SK-N-SH treated with all-trans-retinoic acid at 6 μM for 48 hours (cell line): Measurements from ENCODE around the gene KRTAP1-5.

Source experiments
- ATAC-seq: fragments of 200-7000 bp; cut with Tn5 transposase; 3 replicates; pipeline ENCODE4 v1.9.1; 2020; ENCODE audit warnings: mild to moderate bottlenecking, moderate library complexity
- ARNTL ChIP-seq: fragments of 450-650 bp; formaldehyde crosslinking; IDR thresholded peaks from 2 replicates; pipeline ENCODE4 v1.5.0; 2020; ENCODE audit warnings: low read depth, mild to moderate bottlenecking, moderate library complexity, borderline replicate concordance
- BACH2 ChIP-seq: fragments of 250-450 bp; sonication (Bioruptor Pico); IDR thresholded peaks from 2 replicates; pipeline ENCODE4 v1.9.0; 2021; ENCODE audit warnings: mild to moderate bottlenecking, borderline replicate concordance
- CREB5 ChIP-seq: fragments of 250-450 bp; sonication (Bioruptor Pico); IDR thresholded peaks from 2 replicates; pipeline ENCODE4 v1.5.1; 2020; ENCODE audit warnings: low read depth, mild to moderate bottlenecking, moderate library complexity
- CSDC2 ChIP-seq: fragments of 250-450 bp; sonication (Bioruptor Pico); IDR thresholded peaks from 2 replicates; pipeline ENCODE4 v1.5.0; 2020; ENCODE audit warnings: mild to moderate bottlenecking, moderate library complexity
- CSRNP3 ChIP-seq: fragments of 250-450 bp; sonication (Bioruptor Pico); IDR thresholded peaks from 2 replicates; pipeline ENCODE4 v1.5.1; 2021; ENCODE audit warnings: mild to moderate bottlenecking, moderate library complexity
- ESRRG ChIP-seq: fragments of 250-450 bp; sonication (Bioruptor Pico); IDR thresholded peaks from 2 replicates; pipeline ENCODE4 v1.6.1; 2021; ENCODE audit warnings: mild to moderate bottlenecking
- GLIS3 ChIP-seq: fragments of 250-450 bp; sonication (Bioruptor Pico); IDR thresholded peaks from 2 replicates; pipeline ENCODE4 v1.5.0; 2020; ENCODE audit warnings: mild to moderate bottlenecking, moderate library complexity
- ISL1 ChIP-seq: fragments of 250-450 bp; sonication (Bioruptor Pico); IDR thresholded peaks from 2 replicates; pipeline ENCODE4 v2.1.2; 2022; ENCODE audit warnings: mild to moderate bottlenecking, moderate library complexity
- OSR1 ChIP-seq: fragments of 250-450 bp; sonication (Bioruptor Pico); IDR thresholded peaks from 2 replicates; pipeline ENCODE4 v1.8.0; 2022; ENCODE audit warnings: moderate library complexity, mild to moderate bottlenecking, inconsistent platforms
- PATZ1 ChIP-seq: fragments of 250-450 bp; sonication (Bioruptor Pico); IDR thresholded peaks from 2 replicates; pipeline ENCODE4 v1.8.0; 2020; ENCODE audit warnings: mild to moderate bottlenecking, moderate library complexity, borderline replicate concordance
- POU6F1 ChIP-seq: fragments of 250-450 bp; sonication (Bioruptor Pico); IDR thresholded peaks from 2 replicates; pipeline ENCODE4 v1.8.0; 2021; ENCODE audit warnings: low read depth, mild to moderate bottlenecking, moderate library complexity, borderline replicate concordance
- PPARA ChIP-seq: fragments of 250-450 bp; sonication (Bioruptor Pico); IDR thresholded peaks from 2 replicates; pipeline ENCODE4 v1.5.0; 2020; ENCODE audit warnings: mild to moderate bottlenecking, borderline replicate concordance
- RARB ChIP-seq: fragments of 250-450 bp; sonication (Bioruptor Pico); IDR thresholded peaks from 2 replicates; pipeline ENCODE4 v1.8.0; 2021; ENCODE audit warnings: mild to moderate bottlenecking, moderate library complexity
- SNAI2 ChIP-seq: fragments of 250-450 bp; sonication (Bioruptor Pico); IDR thresholded peaks from 2 replicates; pipeline ENCODE4 v1.5.0; 2020; ENCODE audit warnings: mild to moderate bottlenecking, moderate library complexity
- TCF4 ChIP-seq: fragments of 250-450 bp; sonication (Bioruptor Pico); IDR thresholded peaks from 2 replicates; pipeline ENCODE4 v1.8.0; 2021; ENCODE audit warnings: mild to moderate bottlenecking, moderate library complexity, borderline replicate concordance
- TOX ChIP-seq: fragments of 250-450 bp; sonication (Bioruptor Pico); IDR thresholded peaks from 2 replicates; pipeline ENCODE4 v1.8.0; 2021; ENCODE audit warnings: mild to moderate bottlenecking, moderate library complexity, borderline replicate concordance
- TSHZ2 ChIP-seq: fragments of 250-450 bp; sonication (Bioruptor Pico); IDR thresholded peaks from 2 replicates; pipeline ENCODE4 v1.5.0; 2020; ENCODE audit warnings: mild to moderate bottlenecking, moderate library complexity
- ZC3H10 ChIP-seq: fragments of 250-450 bp; sonication (Bioruptor Pico); IDR thresholded peaks from 2 replicates; pipeline ENCODE4 v1.5.1; 2021; ENCODE audit warnings: mild to moderate bottlenecking, moderate library complexity
- ZFP3 ChIP-seq: fragments of 250-450 bp; sonication (Bioruptor Pico); IDR thresholded peaks from 2 replicates; pipeline ENCODE4 v1.5.0; 2020; ENCODE audit warnings: mild to moderate bottlenecking, moderate library complexity
- ZFP30 ChIP-seq: fragments of 450-650 bp; formaldehyde crosslinking; IDR thresholded peaks from 2 replicates; pipeline ENCODE4 v1.5.0; 2022; ENCODE audit warnings: mild to moderate bottlenecking, moderate library complexity
- ZNF565 ChIP-seq: fragments of 450-650 bp; formaldehyde crosslinking; conservative IDR thresholded peaks from 2 replicates; pipeline ENCODE4 v1.5.0; 2020; ENCODE audit warnings: low read depth, mild to moderate bottlenecking, moderate library complexity
- ZNF70 ChIP-seq: fragments of 450-650 bp; formaldehyde crosslinking; IDR thresholded peaks from 2 replicates; pipeline ENCODE4 v1.5.0; 2020; ENCODE audit warnings: mild to moderate bottlenecking, moderate library complexity
- ZNF8 ChIP-seq: fragments of 450-650 bp; formaldehyde crosslinking; IDR thresholded peaks from 2 replicates; pipeline ENCODE4 v1.5.0; 2020; ENCODE audit warnings: mild to moderate bottlenecking, moderate library complexity

KRTAP1-5 gene

GRCh38 chr17:41013606-41014005 lies 13.4 kb downstream of the KRTAP1-5 start:
- ATAC-seq, result no peak
- TF ChIP-seq GLIS3 (CRISPR knock-in tag) (no peak), ZNF565 (CRISPR knock-in tag) (no peak), ZNF70 (CRISPR knock-in tag) (no peak), ZFP3 (no peak), PPARA (CRISPR knock-in tag) (no peak), ZNF8 (no peak), ZC3H10 (CRISPR knock-in tag) (no peak), PATZ1 (CRISPR knock-in tag) (no peak), ESRRG (no peak), ARNTL (no peak), SNAI2 (CRISPR knock-in tag) (no peak), TSHZ2 (CRISPR knock-in tag) (no peak), ZFP30 (CRISPR knock-in tag) (no peak), POU6F1 (CRISPR knock-in tag) (no peak), RARB (CRISPR knock-in tag) (no peak), TCF4 (CRISPR knock-in tag) (no peak), OSR1 (CRISPR knock-in tag) (no peak), CREB5 (CRISPR knock-in tag) (no peak)

- no peak for TF ChIP-seq ZFP30 (CRISPR knock-in tag)
- no peak for TF ChIP-seq ARNTL
- no peak for ATAC-seq
Observed at GRCh38 chr17:41013181-41013580, 13.8 kb downstream of the KRTAP1-5 start.

GRCh38 chr17:41012326-41013120 lies 14.5 kb downstream of the KRTAP1-5 start:
- no peak for ATAC-seq
- TF ChIP-seq SNAI2 (CRISPR knock-in tag) (no peak), ZFP3 (no peak), CSDC2 (no peak), TCF4 (CRISPR knock-in tag) (no peak), ZC3H10 (CRISPR knock-in tag) (no peak), ISL1 (CRISPR knock-in tag) (no peak), ZNF8 (no peak), TOX (CRISPR knock-in tag) (no peak), RARB (CRISPR knock-in tag) (no peak), PPARA (CRISPR knock-in tag) (no peak), OSR1 (CRISPR knock-in tag) (no peak), CSRNP3 (CRISPR knock-in tag) (no peak), ESRRG (no peak), ZNF70 (CRISPR knock-in tag) (no peak), POU6F1 (CRISPR knock-in tag) (no peak), GLIS3 (CRISPR knock-in tag) (no peak), BACH2 (CRISPR knock-in tag) (no peak), ZFP30 (CRISPR knock-in tag) (no peak), CREB5 (CRISPR knock-in tag) (no peak)
